Astrocyte (in vitro differentiated cells and primary cell): ENCODE data around the gene WASHC2C.
"Not testable (repeated sequence)": the region's sequence is repeated elsewhere in the genome, so short reads cannot be mapped to it uniquely, and the experiment has no call there.

ENCODE experiments used
- CTCF ChIP-seq: IDR thresholded peaks from 2 replicates; pipeline ENCODE4 v1.5.1; 2011; ENCODE audit warnings: low read depth, mild to moderate bottlenecking, inconsistent platforms, low read length, moderate library complexity; ENCODE audit not compliant: insufficient read depth
- EZH2 ChIP-seq: IDR thresholded peaks from 2 replicates; pipeline ENCODE4 v1.6.1; 2012; ENCODE audit warnings: mild to moderate bottlenecking, low read length, inconsistent platforms; ENCODE audit not compliant: insufficient read depth

- not testable (repeated sequence) for TF ChIP-seq EZH2, CTCF
Measured at GRCh38 chr10:45717642-45718041, 9.4 kb upstream of the WASHC2C start.
